ENCODE results near the gene DGKE. TPM values are rescaled to one million over a fixed set of nuclear protein-coding genes. Genes with fewer than 3 reads are reported as not detected.

The DGKE gene
- total RNA-seq, 6 donors from 2014 or later = 4.3 to 23.8 (median 9.2) TPM

DNA sequence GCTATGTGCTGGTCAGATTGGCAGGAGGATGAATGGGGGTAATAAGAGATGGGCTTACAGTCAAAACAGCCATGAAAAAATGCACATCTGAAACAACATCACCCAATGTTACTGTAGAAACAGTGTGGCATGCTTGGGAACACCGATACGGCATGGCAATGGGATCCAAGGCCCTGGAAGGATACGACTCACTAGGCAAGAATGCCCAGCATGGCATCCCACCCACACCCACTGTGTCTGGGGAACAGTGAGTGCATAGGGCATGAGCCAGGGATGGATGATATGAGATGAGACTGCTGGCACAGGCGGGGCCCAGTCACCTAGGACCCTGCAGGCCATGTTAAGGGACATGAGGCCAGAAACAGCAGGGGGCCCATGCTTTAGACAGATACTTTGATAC, 68.4 kb downstream of the DGKE start:
- Histone ChIP-seq H3K36me3 (peaks cover 44 to 100% (median 96%) of the 10 kb centered on the region in 4 donors), H3K9me3 (no peaks in the 10 kb centered on the region), H3K27ac (no peak overlapping the region), H3K4me3 (no peak overlapping the region), H3K4me1 (peaks cover 0 to 11% (median 3%) of the 10 kb centered on the region in 4 donors), H3K27me3 (no peaks in the 10 kb centered on the region)
- TF ChIP-seq, protein P1, sequence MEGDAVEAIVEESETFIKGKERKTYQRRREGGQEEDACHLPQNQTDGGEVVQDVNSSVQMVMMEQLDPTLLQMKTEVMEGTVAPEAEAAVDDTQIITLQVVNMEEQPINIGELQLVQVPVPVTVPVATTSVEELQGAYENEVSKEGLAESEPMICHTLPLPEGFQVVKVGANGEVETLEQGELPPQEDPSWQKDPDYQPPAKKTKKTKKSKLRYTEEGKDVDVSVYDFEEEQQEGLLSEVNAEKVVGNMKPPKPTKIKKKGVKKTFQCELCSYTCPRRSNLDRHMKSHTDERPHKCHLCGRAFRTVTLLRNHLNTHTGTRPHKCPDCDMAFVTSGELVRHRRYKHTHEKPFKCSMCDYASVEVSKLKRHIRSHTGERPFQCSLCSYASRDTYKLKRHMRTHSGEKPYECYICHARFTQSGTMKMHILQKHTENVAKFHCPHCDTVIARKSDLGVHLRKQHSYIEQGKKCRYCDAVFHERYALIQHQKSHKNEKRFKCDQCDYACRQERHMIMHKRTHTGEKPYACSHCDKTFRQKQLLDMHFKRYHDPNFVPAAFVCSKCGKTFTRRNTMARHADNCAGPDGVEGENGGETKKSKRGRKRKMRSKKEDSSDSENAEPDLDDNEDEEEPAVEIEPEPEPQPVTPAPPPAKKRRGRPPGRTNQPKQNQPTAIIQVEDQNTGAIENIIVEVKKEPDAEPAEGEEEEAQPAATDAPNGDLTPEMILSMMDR (IDR thresholded peaks at IDR 0.05) = no peak
- 88 to 92% methylated on average over 4 of the region's 4 CpGs for WGBS, 2 donors
- ATAC-seq (ENCODE audit: low FRiP score in 2 of 2) = no peak
- no peak for DNase-seq

DNA sequence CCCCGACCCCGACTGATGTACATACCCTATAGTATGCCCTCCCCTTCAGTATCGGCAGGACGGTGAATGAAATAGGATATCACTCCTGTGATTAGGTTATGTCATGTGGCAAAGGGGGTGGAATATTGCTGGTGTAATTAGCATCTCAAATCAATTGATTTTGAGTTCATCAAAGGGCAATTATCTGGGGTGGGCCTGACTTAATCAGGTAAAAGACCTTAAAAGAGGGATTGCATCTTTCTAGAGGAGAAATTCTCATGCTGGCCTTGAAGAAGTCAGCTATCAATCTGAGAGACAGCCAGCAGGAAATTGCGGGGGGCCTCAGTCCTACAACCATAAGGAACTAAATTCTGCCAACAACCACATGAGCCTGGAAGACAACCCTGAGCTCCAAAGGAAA, 69.6 kb downstream of the DGKE start:
- no peaks in the 10 kb centered on the region for H3K27me3 ChIP-seq
- TF ChIP-seq POLR2AphosphoS5 (IDR thresholded peaks at IDR 0.05) = no peak
- TF ChIP-seq, protein P1 (IDR thresholded peaks at IDR 0.05) = no peak
- TF ChIP-seq POLR2A (IDR thresholded peaks at IDR 0.05) = no peak
- TF ChIP-seq EP300 (IDR thresholded peaks at IDR 0.05) = no peak
- peaks cover 2 to 20% (median 11%) of the 10 kb centered on the region in 4 donors for H3K4me1 ChIP-seq
- 85 to 87% methylated on average over 4 to 5 of the region's 5 CpGs for WGBS, 2 donors
- H3K4me3 ChIP-seq = no peak overlapping the region
- ATAC-seq (ENCODE audit: low FRiP score in 2 of 2) = no peak
- no peak for DNase-seq
- peaks cover 50 to 100% (median 95%) of the 10 kb centered on the region in 4 donors for H3K36me3 ChIP-seq
- H3K27ac ChIP-seq = no peak overlapping the region
- no peaks in the 10 kb centered on the region for H3K9me3 ChIP-seq

DNA sequence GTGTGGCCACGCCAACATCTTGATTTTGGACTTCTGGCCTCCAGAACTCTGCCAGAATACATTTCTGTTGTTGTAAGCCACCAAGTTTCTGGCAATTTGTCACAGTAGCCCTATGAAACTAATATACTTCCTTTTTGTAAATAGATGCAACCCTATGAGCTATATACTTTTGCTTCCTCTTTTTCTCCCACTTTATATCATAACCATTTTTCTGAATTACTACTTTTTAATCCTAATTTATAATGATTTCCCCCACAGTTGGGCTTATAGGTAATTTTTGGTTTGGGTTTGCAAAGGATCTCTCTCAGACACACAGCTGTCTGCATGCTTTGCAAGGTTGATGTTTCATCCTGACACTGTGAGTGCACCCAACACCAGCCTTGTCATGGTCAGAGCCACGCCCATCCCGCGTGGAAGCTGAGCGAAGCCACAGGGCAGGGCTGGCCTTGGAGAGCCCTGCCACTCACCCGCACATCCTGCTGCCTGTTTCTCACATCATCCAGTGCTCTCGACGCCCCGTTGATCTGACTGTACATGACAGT, 74.1 kb downstream of the DGKE start:
- peak; percentile 76 to 87 for DNase-seq
- TF ChIP-seq, protein P1 (IDR thresholded peaks at IDR 0.05) = no peak
- peak in 1 of 2 donors; percentile 19 for TF ChIP-seq POLR2AphosphoS5 (IDR thresholded peaks at IDR 0.05)
- Histone ChIP-seq H3K36me3 (peaks cover 38 to 60% (median 50%) of the 10 kb centered on the region in 4 donors), H3K4me1 (peaks cover 35 to 56% (median 46%) of the 10 kb centered on the region in 4 donors), H3K4me3 (no peak overlapping the region), H3K27ac (peak overlapping the region; percentile 31 to 97 (median 68)), H3K9me3 (no peaks in the 10 kb centered on the region), H3K27me3 (no peaks in the 10 kb centered on the region)
- ATAC-seq (ENCODE audit: low FRiP score in 2 of 2) = peak; percentile 73 to 82
- 39 to 59% methylated on average over 9 of the region's 9 CpGs for WGBS, 2 donors

DNA sequence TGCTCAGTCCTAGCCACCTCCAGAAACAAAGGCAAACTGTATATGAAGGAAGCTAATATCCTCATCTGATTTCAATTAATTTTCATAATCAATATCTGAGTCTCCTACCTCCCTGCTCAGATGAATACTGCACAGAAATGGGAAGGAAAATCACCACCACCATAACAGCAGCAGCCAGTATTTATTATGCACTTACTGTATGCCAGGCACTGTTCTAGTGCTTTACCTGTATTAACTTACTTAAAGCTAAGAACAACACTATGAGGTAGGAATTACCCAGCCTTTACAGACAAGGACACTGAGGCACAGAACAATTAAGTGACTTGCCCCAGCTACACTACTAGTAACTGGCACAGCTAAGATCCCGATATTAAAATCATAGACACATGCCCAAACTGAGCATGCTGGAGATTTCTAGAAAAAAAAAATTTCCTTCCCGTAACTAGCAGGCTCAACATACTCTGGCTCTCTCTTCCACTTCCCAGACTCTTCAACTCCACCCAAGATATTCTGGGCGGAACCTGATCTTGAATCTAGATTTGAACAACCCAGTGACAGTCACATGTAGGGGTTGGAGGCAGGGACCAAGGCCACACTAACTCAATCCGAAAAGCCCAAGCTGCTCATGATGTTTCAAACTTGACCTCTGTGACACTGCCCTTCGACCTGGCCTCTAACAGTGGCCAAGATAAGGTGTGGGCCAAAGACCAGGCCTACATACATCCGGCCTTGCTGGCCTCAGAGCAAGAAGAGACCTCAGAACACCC, 76.0 kb downstream of the DGKE start:
- 35 to 40% methylated on average over 6 of the region's 6 CpGs for WGBS, 2 donors
- Histone ChIP-seq H3K27ac (peak overlapping the region; percentile 67 to 97 (median 96)), H3K27me3 (no peaks in the 10 kb centered on the region), H3K4me1 (peaks cover 36 to 57% (median 48%) of the 10 kb centered on the region in 4 donors), H3K36me3 (peaks cover 24 to 41% (median 32%) of the 10 kb centered on the region in 4 donors), H3K9me3 (no peaks in the 10 kb centered on the region), H3K4me3 (peak overlapping the region in 2 of 4 donors; percentile 72 to 78)
- TF ChIP-seq POLR2AphosphoS5 (IDR thresholded peaks at IDR 0.05) = peak; percentile 16 to 72
- TF ChIP-seq, protein P1 (IDR thresholded peaks at IDR 0.05) = no peak
- peak in 2 of 4 donors; percentile 16 to 59 for TF ChIP-seq POLR2A (IDR thresholded peaks at IDR 0.05)
- peak in 2 of 4 donors; percentile 25 to 81 for TF ChIP-seq EP300 (IDR thresholded peaks at IDR 0.05)
- ATAC-seq (ENCODE audit: low FRiP score in 2 of 2) (peak in 1 of 2 donors; percentile 16), DNase-seq (peak in 1 of 2 donors; percentile 73)
